ENCODE data around the gene ZG16.
A peak's percentile ranks its signal among the peaks of the same experiment; 100 is the strongest.
"Not testable (repeated sequence)": the region's sequence is repeated elsewhere in the genome, so short reads cannot be mapped to it uniquely, and the experiment has no call there.

Gene ZG16

DNA sequence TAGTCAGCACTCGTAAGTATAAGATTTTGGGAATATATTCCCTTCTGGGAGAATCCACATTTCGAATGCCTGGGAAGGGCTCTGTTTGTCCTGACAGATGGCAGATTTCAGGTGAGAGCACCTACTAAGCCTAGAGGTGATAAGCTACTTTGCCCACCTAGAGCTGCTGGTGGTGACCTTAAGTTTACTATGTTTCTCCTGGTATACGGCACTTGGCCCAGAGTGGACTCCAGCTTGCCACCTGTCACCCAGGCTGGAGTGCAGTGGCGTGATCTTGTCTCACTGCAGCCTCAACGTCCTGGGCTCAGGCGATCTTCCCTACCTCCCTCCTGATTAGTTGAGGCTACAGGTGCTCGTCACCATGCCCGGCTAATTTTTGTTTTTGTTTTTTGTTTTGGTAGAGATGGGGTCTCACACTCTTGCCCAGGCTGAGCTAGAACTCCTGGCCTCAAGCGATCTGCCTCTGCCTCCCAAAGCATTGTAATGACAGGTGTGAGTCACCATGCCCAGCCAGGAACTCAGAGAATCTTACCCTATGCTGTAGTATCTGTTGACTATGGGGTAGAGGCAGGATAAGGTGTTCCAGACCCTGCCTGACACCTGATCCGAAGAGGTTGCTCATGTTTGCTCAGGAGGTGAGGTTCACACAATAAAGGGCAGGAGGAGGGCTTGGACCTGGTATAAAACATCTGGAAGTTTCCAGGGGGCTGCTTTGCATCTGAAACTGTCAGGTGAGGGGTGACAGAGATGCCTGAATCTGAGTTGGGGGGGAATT is at the start of gene ZG16:
Gene ZG16 (plus strand): TSS at position 681 of the 775 bp plus-strand sequence. CDS start 1,011 bp downstream, outside the sequence.
- Histone ChIP-seq H3K9ac (ENCODE audit: low read depth, low read length) (no peak within 1 kb of the TSS), H2AFZ (ENCODE audit: low read depth, low read length) (no peak within 1 kb of the TSS), H3K27ac (ENCODE audit: low read length) (no peak within 1 kb of the TSS), H3K4me3 (ENCODE audit: low read depth in 1 of 2, low read length in 2 of 2) (no peak within 1 kb of the TSS), H3K9me3 (ENCODE audit: insufficient read depth, low read length, severe bottlenecking) (no peaks in the 10 kb centered on the region), H4K20me1 (ENCODE audit: insufficient read depth, low read length) (no peaks in the 10 kb centered on the region), H3K79me2 (ENCODE audit: insufficient read depth, low read length) (no peaks in the 10 kb centered on the region), H3K4me1 (ENCODE audit: insufficient read depth, low read length) (no peaks in the 10 kb centered on the region), H3K4me2 (ENCODE audit: insufficient read depth, low read length) (no peak within 1 kb of the TSS), H3K36me3 (ENCODE audit: insufficient read depth, low read length) (no peaks in the 10 kb centered on the region), H3K27me3 (ENCODE audit: insufficient read depth, low read length, poor library complexity) (no peaks in the 10 kb centered on the region)
- TF ChIP-seq EZH2 (IDR thresholded peaks at IDR 0.05; ENCODE audit: borderline replicate concordance, low read depth, low read length, severe bottlenecking) (no peak), CTCF (IDR thresholded peaks at IDR 0.05; ENCODE audit: borderline replicate concordance, extremely low read depth, low read length, poor library complexity, severe bottlenecking) (no peak)
- ATAC-seq (ENCODE audit: insufficient read depth, low read depth) = no peak
- no peak for DNase-seq

- Histone ChIP-seq H3K79me2 (ENCODE audit: insufficient read depth, low read length) (no peaks in the 10 kb centered on the region), H3K9ac (ENCODE audit: low read depth, low read length) (no peak overlapping the region), H3K27me3 (ENCODE audit: insufficient read depth, low read length, poor library complexity) (no peaks in the 10 kb centered on the region), H3K4me2 (ENCODE audit: insufficient read depth, low read length) (no peak overlapping the region), H3K27ac (ENCODE audit: low read length) (no peak overlapping the region), H3K4me3 (ENCODE audit: low read depth in 1 of 2, low read length in 2 of 2) (no peak overlapping the region), H2AFZ (ENCODE audit: low read depth, low read length) (no peak overlapping the region), H4K20me1 (ENCODE audit: insufficient read depth, low read length) (no peaks in the 10 kb centered on the region), H3K9me3 (ENCODE audit: insufficient read depth, low read length, severe bottlenecking) (no peaks in the 10 kb centered on the region), H3K4me1 (ENCODE audit: insufficient read depth, low read length) (no peaks in the 10 kb centered on the region), H3K36me3 (ENCODE audit: insufficient read depth, low read length) (no peaks in the 10 kb centered on the region)
- DNase-seq (no peak), ATAC-seq (ENCODE audit: insufficient read depth, low read depth) (no peak)
- TF ChIP-seq EZH2 (IDR thresholded peaks at IDR 0.05; ENCODE audit: borderline replicate concordance, low read depth, low read length, severe bottlenecking) (no peak), CTCF (IDR thresholded peaks at IDR 0.05; ENCODE audit: borderline replicate concordance, extremely low read depth, low read length, poor library complexity, severe bottlenecking) (peak; percentile 61)
Measured at GRCh38 chr16:29729116-29729521, 48.9 kb upstream of the ZG16 start.

- H3K36me3 ChIP-seq (ENCODE audit: insufficient read depth, low read length) = no peaks in the 10 kb centered on the region
- no peak overlapping the region for H3K27ac ChIP-seq (ENCODE audit: low read length)
- H2AFZ ChIP-seq (ENCODE audit: low read depth, low read length) = no peak overlapping the region
- ATAC-seq (ENCODE audit: insufficient read depth, low read depth) (no peak), DNase-seq (no peak)
- no peaks in the 10 kb centered on the region for H3K27me3 ChIP-seq (ENCODE audit: insufficient read depth, low read length, poor library complexity)
- H3K4me3 ChIP-seq (ENCODE audit: low read depth in 1 of 2, low read length in 2 of 2) = no peak overlapping the region
- no peaks in the 10 kb centered on the region for H3K79me2 ChIP-seq (ENCODE audit: insufficient read depth, low read length)
- no peaks in the 10 kb centered on the region for H4K20me1 ChIP-seq (ENCODE audit: insufficient read depth, low read length)
- H3K4me1 ChIP-seq (ENCODE audit: insufficient read depth, low read length) = no peaks in the 10 kb centered on the region
- H3K4me2 ChIP-seq (ENCODE audit: insufficient read depth, low read length) = no peak overlapping the region
- no peak overlapping the region for H3K9ac ChIP-seq (ENCODE audit: low read depth, low read length)
- no peak for TF ChIP-seq EZH2 (IDR thresholded peaks at IDR 0.05; ENCODE audit: borderline replicate concordance, low read depth, low read length, severe bottlenecking)
- TF ChIP-seq CTCF (IDR thresholded peaks at IDR 0.05; ENCODE audit: borderline replicate concordance, extremely low read depth, low read length, poor library complexity, severe bottlenecking) = no peak
- H3K9me3 ChIP-seq (ENCODE audit: insufficient read depth, low read length, severe bottlenecking) = no peaks in the 10 kb centered on the region
Measured at GRCh38 chr16:29730649-29731048, 47.4 kb upstream of the ZG16 start.

DNA sequence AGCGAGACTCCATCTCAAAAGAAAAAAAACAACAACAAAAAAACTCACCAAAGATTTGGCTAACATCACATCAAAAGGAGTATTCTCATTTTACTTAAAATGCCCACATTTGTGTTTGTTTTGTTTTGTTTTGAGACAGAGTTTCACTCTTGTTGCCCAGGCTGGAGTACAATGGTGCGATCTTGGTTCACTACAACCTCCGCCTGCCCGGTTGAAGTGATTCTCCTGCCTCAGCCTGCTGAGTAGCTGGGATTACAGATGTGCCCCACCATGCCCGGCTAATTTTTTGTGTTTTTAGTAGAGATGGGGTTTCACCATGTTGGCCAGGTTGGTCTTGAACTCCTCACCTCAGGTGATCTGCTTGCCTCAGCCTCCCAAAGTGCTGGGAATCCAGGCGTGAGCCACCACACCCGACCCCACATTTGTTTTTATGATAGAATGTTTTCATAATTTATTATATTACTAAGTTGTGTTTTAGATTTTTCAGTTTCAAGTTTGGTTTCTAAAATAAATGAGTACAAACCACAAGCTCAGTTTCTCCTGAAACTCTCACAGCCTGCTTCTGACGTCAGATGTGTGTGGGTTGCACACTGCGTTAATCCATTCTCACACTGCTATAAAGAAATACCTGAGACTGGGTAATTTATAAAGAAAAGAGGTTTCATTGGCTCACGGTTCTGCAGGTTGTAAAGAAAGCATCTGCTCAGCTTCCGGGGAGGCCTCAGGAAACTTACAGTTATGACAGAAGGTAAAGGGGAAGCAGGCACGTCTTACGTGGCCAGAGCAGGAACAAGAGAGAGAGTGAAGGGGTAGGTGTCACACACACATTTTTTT is 46.1 kb upstream of the ZG16 start:
- not testable (repeated sequence) for H3K4me1 ChIP-seq (ENCODE audit: insufficient read depth, low read length); ATAC-seq (ENCODE audit: insufficient read depth, low read depth); H3K36me3 ChIP-seq (ENCODE audit: insufficient read depth, low read length); H3K9ac ChIP-seq (ENCODE audit: low read depth, low read length); H3K4me3 ChIP-seq (ENCODE audit: low read depth in 1 of 2, low read length in 2 of 2); H3K79me2 ChIP-seq (ENCODE audit: insufficient read depth, low read length); H3K27ac ChIP-seq (ENCODE audit: low read length); H2AFZ ChIP-seq (ENCODE audit: low read depth, low read length); H4K20me1 ChIP-seq (ENCODE audit: insufficient read depth, low read length); H3K9me3 ChIP-seq (ENCODE audit: insufficient read depth, low read length, severe bottlenecking); H3K4me2 ChIP-seq (ENCODE audit: insufficient read depth, low read length); DNase-seq; H3K27me3 ChIP-seq (ENCODE audit: insufficient read depth, low read length, poor library complexity)

All from DND-41 (cell line).